ENCODE measurements around the gene NCBP2L.

NCBP2L gene

DNA sequence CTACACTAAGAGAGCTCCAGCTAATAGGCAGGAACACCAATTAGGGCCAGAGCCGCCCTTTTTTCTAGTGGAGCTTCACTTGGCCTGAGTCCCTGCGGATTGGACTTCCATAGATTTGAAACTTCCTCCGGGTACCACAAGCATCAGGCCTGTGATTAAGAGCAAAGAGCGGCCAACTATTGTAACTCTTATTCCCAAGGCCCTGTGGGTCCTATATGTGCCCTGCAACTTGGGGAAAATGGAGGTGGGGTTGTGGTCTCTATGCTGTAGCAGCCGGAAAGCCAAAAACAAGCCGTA is at the start of gene NCBP2L:
TSS of gene NCBP2L (plus strand) at position 198 of the 297 bp plus-strand sequence. CDS start 16,488 bp downstream, outside the sequence.
- no peak for DNase-seq

DNA sequence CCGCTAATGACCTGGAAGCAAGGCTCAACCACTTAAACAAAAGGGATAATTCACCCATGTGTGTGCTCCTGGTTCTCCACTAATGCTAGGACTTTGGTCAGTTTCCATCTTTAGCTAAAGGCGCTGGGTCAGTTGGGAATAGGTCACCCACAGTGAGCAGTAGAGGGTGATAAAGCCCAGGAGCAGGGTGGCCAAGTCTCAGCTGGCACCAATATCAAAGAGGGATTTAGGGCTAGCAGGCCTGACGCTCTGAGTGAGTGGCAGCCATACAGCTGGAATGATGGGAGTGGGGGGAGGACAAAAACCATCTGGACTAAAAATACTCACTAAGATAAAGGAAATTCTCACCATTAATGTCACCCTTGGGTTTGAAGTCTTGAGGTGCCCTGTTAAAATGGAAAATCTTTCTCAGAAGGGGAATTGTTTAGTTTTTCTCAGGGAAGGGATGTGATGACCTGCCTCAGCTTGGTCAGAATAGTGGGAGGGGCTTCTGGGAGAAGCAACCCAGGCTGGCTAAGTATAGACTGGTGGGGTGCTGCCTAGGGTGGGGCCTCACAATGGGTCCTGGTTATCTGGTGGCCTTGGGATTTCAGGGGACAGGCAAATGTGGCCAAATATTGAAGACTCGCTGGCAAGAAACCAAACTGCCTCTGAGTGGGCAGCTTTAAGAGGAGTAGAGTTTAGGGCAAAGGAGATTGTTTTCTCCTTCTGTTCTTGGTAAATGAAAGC is 49.0 kb upstream of the NCBP2L start:
- peak in 1 of 3 experiments; percentile 38 for DNase-seq

DNA sequence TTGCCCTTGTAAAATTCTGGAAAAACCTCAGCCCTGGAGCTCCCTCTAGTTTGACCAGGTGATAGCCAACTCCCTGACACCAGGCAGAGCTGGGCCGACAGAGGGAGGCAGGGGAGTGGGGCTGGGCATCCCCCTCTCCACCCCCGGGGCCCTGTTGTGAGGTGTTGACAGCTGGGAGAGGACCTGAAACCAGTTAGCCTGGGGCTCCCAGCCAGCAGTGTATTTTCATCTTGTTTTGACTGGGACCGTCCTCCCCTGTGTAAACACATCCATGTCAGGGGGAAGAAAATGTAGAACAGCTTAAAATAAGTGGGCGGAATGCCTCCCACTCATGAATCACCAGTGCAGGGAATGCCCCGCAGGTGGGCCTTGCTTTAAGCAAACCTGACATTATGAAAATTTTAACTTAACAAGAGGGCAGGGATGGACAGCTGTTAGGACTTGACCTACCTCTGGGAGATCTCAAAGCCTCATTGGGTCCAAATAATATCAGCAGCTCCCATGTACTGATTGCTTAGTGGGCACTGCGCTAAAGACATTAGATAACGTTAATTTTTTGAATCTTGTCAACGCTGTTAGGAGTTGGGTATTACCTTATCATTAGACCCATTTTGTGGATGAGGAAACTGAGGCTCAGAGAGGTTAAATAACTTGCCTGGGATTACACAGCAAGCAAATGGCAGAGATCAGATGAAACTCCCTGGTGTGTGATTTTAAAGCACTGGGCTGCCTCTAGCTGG is 47.8 kb upstream of the NCBP2L start:
- peak in 2 of 3 experiments; percentile 68 to 89 for DNase-seq

DNA sequence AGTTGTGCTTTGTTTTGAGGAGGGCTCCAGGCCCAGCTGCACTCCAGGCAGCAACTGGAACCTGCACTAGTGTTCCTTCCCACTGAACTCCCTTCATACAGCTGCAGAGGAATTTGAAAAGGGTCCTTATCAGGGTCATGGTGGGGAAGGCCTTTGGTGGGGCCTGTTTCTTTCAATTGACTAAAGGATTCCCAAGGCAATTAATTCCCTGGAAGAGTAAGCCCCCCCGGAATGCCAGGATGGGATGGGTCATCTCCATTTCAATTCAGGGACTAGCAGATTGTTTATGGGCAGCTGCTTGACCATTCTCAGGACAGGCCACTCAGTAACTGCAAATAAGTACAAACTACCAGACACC is 47.3 kb upstream of the NCBP2L start:
- DNase-seq, result no peak

DNA sequence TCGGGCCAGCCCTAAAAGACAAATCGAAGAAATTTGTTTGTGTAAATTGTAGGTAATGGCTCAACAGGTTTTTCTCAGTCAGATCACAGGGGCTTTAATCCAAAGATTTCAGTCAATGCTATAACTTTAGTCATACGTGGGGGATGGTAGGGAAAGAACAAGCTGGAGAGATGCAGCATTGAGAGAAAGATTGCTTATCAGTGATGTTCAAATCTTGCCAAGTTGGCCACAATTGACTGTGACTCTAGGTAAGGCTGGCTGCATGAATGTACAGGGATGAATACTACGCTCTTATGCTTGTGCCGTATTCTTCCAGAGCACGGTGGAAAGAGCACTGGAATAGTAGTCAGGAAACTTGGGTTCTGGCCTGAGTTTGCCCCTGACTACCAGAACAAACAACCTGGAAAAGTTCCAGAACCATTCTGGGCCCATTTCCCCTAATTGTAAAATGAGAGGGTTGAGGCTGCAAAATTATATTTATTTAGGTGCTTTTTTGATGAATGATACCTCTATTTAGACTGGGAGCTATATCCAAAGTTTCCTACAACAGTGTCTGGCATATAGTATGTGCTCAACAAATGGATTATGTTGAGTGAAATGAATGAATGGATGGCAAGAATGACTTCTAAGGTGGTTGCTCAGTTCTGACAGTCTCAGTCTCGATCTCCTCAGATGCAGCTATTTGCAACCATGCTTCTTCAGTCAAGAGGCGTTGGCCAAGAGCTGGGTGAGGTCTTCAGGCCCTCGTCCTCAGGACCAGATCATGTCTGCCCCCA is 46.4 kb upstream of the NCBP2L start:
- no peak for DNase-seq

DNA sequence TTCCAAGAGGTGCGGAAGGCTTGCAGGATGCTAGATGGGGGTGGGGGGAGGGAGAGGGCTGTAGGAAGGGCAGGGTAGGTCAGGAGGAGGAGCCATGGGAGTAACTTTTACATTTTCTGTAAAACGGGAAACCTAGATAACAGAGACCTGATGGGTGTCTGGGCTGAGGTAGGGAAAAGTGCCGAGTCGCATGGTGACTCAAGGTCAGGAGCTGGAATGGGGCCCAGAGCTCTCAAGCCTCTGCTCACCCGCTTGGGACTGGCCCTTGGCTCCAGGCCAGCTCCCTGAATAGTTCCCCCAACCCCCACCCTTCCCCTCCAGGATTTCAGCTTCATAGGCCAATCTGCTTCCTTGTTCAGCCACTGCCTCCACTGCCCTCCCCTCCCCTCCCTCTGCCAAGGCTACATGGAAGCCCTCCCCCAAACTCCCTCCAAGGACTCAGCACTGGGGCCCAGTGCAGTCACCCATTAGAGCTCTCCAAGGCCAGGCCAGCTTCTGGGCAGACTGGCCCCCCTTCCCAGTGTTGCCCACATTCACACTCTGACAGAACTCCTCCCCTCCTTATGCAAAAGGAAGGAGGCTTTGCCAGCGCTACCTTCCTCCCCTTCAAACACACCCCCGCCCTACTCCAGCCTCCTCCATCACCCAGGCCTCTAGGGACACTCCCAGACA is 45.6 kb upstream of the NCBP2L start:
- peak in 2 of 3 experiments; percentile 25 to 64 for DNase-seq

DNA sequence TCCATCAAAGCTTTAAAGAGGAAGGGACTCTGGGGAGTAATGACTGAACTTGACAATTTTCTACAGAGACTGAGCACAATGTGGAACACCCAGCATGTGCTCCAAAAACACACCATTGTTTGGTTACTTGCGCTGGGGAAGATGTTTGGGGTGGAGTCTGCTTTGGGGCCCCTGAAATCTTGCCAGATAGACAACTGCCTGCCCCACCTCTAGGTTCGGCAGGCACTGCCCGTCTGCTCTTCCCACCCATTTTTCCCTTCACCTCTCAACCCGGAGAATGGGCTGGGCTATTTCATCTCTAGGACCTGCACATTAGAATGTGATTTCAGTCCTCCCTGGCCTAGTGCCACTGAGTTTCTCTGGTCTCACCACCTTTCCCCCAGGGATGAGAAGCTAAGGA is 43.8 kb upstream of the NCBP2L start:
- DNase-seq, result no peak

DNA sequence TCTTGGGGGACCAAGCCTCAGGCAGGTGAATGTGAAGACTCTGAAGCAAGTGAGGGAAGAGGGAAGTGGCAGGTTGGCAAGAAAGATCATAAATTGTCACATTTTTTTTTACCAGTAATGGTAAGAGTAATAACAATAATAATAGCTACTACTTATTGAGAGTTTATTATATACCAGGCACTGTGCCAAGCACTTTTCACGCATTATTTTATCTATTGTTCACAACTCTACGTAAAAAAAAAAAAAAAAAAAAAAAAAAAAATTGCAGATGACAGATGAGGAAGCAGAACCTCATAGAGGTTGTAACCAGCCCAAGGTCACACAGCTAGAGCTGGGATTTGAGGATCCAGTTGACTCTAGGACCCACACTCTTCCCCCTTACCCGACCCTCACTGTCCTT is 42.9 kb upstream of the NCBP2L start:
- no peak for DNase-seq

DNA sequence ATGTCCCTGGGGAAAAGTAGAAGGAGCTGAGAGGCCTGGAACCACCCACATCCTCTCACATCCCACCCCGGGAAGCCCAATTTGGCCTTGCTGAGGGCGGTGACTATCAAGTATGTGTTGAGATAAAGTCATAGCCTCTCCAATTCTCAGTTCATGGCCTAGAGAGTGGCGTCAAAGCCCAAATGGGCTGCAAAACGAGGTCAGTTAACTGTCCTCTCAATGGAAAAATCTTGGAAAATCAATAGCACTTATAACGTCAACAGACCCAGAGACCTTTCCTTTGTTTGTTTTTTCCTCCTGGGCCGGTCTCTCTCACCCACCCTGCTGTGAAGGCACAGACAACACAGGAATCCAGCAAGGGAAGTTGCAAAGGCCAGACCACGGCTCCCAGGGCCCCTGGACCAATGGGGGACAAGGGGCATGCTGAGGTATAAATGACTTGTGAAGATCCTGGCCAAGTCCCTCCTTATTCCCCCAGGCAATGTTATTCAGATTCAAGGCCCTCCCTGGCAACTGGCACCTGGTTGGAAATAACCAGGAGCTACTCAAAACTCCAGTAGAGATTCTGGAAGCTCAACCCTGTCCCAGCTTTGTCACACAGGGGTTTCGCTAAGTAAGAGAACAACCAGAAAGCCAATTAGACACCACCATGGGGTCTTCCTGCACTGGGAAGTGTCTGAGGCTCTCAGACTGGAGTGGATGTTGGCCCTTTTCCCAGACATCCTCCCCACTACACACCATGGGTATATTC is 40.6 kb upstream of the NCBP2L start:
- peak; percentile 27 to 74 (median 47) for DNase-seq

DNA sequence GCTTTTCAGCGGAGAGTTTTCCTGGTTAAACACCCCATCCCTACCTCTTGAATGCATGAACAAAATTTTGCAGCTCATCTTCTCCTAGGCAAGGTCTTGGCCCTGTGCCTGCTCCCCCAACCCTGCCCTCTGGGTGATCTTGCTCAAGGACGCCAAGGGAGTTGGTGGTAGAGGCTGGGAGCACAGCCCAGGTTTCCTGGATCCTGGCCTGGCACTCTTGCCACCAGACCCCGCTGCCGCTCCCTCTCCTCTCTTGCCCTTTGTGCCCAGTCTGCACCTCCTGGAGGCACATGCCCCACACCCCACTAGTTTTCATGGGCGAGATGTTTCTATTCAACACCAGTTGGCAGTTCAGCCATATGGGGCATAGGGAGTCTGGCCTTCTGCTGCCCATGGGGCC is 39.3 kb upstream of the NCBP2L start:
- no peak for DNase-seq

DNA sequence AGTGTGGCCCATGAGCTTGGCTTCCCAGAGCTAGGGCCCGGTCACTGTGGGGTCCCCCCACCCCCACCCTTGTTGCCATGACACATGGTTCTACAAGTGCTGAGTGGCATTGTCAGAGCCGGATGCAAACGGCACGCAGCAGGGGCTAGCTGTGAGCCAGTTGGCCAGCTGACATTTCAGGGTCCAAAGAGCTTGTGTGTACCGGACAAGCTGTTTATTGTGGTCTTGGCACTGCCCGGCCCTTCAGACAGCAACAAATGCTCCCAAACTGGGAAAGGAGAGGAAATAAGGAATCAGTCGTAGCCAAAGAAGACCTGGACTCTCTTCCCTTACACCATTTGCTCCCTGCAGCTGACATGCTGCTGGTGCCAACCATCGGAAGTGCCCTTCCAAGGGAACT is 38.8 kb upstream of the NCBP2L start:
- no peak for DNase-seq

DNA sequence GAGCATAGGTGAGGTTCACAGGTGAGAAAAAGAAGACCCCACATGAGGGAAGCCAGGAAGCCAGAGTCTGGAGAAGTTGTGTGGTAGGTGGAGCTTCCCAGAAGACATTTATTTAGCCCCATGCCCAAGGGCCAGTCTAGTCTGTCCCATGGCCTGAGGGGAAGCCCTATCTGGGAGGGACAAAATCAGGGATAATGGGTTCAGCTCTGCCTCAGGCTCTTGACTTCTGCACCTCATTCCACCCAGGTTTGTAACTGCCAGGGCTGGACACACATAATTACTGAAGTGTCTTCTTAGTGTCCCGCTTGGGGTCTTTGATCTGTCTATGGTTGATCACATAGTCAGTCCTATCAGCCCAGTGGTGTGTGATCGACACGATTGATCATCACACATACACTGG is 38.0 kb upstream of the NCBP2L start:
- DNase-seq, result no peak

DNA sequence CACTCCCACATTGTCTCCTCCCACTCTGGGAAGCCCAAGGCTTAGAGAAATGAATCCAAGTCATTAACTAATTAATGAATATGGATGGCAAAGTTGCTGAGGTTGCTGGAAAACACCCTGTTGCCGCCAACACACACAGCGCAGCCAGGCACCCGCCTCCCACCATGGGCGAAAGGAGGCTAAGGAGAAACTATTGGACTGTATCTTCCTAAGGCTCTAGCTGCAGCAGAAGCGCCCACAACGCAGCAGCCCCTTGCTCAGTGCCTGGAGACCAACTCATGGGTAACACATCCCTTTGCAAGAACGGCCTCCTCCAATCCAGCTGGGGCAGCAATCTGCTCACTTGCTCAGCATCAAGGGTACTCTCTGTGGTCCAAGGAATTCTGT is 36.1 kb upstream of the NCBP2L start:
- DNase-seq, result no peak

DNA sequence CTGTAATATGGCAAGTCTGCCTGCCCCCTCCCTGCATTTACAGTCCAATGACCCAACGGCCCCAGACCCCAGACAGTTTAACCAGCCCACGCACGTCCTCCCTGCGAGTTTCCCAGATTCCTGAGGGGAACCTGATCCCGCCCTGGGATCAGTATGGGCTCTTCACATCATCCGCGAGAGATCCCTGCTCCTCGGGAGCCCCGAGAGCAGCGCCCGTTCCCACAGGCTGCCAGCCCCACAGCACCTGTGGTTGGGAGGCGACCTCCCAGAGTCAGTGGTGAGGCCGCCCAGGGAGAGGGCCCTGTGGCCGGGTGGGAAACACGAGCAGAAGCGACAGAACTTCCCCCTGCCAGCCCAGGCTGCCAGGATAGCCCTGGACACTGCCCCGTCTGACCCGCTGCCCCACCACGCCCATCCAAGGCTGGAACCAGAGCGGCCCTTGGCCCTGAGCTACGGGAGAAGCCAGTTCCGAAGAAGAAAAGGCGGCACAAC is 34.8 kb upstream of the NCBP2L start:
- DNase-seq, result no peak

DNA sequence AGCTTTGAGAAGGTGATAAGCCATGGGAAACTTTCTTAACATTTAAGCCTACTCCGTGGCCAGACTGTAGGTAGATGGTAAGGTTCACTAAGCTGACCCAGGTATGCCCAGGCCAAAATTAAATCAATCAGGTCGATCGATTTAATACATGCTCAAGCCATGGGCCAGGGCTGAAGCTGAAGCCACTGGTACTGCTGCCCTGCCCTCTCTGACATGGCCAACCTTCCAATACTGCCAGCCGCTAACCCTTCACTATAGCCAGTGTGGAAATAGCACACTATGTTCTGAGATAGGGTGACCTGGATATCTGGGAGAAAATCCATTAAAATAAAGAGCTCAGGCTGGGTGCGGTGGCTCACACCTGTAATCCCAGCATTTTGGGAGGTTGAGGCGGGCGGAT is 33.5 kb upstream of the NCBP2L start:
- no peak for DNase-seq

DNA sequence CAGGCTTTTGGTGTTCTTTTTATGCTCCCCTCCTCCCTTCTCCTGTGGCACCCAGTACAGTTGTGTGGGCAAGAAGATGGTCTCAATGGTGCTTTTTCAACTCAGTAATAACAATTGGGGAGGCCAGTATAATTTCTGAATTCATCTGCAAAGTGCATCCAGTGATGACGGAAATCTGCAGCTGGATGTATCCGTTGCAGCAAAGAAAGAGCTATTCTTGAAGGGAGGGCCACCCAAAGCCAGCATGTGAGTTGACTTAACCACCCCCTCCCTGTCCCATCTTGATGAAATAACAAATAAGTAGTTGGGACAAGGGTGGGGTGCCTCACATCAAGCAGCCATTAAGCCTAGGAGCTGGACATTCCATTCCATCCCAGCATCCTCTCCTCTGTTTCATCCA is 32.7 kb upstream of the NCBP2L start:
- no peak for DNase-seq

DNA sequence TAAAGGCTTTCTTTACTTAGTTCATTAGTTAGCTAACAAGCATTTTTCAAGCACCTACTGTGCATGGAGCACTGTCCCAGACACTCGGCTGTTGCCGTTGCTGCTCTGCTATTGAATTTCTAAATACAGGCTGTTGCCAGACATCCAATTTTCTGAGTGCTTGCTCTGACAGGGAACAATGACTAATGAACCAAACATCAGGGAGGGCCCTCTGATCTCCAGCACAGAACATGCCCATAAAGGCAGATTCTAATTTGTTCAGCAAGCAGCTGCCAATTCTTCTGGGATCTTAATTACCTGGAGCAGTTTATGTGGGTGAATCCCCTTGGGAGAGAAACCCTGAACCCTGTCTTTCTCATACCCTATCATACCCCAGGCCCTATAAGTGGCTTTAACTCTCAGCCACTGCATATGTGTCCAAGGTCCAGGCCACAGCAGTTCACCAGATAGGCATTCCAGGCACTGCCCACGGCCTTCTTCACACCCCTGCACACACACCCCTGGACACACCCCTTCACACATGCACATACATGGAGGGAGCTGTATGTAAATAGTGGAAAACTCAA is 29.9 kb upstream of the NCBP2L start:
- peak in 2 of 3 experiments; percentile 67 to 89 for DNase-seq

DNA sequence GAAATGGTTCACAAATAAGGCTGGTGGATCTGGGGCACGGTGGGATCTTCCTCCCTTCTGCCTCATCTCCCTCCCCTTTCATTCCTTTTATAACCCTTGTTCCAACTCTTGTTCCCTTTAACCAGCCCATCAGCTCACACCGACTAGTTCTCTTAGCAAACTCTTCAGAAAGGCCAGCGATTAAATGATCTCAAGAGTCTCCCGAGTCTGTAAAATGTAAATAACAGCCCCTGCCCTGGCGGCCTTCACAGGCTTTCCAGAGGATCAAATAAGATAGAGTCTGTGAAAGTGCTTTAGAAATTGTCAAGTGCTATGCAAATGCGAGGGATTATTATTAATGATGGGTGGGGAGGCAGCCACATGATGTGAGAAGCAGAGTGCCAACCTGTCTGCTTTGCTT is 29.0 kb upstream of the NCBP2L start:
- peak in 1 of 3 experiments; percentile 47 for DNase-seq

DNA sequence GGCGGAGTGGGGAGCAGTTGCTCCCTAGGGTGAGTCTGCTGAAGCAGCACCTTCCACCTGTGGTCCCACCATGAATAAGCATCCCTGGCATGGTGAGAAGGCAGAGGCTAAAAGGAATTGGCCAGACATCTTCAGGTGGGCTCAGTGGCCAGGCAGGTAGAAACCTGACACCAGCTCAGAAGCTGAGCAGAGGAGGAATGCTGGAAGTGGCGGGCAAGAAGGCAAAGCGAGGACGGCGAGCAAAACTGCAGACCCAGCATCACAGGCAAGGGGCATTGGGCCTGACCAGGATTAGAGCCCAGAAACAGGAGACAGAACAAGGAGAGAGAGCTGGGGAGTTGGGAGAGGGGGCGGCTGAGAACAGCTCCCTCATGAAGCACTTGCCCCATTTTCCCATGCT is 27.3 kb upstream of the NCBP2L start:
- no peak for DNase-seq

DNA sequence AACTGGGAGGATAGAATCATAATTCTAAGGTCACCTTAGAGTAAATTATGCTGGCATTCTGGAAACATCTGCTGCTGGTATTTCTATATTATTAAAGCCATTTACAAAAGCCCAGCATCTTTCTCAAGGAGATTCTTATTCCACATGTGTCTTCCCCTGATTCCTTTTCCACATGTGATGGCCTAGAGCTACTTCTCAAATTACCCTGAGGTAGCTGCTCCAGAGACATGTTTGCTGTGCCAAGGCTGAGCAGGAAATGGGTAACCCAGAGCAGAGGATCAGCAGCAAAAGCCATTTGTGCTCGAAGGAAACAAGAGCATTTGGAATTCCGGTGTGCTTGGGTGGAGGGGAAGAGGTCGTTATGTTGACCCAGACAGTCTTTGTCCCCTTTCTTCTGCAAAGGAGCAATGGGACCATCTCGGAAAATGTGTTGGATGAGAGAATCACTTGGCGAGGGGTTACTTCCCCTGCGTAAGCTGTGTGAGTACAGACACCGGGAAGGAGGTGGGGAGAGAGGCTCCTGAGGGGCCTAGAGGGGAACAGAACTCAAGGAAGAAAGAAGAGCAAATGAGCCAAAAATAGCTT is 26.6 kb upstream of the NCBP2L start:
- no peak for DNase-seq

DNA sequence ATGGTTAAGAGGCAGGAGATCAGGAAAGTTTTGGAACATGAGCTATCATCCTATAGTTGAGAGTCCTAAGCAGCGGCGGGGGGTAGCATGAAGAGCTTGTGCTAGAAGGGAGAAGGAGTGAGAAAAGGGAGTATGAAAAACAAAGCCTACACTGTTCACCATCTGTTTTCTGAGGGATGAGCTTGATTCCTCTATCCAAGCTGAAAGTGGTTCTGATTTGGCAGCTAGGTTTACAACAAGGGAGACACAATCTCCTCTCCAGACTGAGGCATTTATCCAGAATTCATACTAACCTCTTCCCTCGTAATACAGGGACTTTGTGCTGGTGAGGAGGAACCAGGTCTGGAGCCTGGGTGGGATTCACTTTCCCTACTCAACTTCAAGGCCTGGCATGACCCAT is 25.5 kb upstream of the NCBP2L start:
- DNase-seq, result no peak

DNA sequence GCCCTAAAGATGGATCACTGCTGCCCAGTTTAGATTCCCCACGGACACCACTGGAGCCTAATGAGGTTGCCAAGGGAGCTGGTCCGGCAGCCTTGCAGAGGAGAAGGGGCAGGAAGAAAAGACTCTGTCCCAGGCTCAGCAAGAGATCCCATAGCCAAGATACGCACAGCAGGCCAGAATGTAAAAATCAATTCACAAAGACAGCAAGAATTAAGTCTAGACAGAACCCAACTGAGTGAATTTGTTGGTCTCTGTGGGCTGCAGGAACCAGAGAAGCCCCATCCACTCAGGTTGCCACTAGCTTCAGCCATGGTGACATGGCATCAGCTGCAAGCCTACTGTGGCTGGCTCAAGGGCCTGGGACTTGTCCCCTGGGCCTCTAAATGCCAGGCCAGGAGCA is 24.8 kb upstream of the NCBP2L start:
- DNase-seq, result no peak

Data from NCI-H1417 (cell line).